ENCODE data around the gene ARHGAP21.

Gene ARHGAP21

DNA sequence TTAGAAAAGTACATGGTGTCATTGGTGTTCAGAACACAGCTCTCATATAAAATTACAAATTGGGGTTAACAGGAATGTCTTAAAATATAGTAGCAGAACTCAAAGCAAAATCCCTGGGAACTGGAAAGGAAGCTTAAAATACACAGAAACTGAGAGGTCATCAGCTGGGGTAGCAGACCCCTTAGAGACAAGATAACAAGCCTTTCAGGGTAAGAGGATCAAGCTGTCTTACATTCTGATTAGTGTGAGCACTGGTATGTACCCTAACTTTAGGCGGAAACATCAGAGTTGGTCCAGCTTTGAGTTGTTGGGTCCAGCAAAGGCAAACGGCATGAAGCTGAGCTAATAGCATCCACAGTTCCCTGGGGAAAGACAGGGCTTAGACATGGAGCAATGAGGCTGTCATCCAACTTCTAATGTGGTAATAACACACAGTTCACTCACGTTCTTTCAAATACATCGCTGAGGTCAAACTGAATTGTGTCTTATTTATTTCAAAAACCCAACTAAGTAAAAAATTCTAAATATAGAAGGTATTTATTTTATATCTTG is 32.6 kb downstream of the ARHGAP21 start:
- TF ChIP-seq, protein P1, sequence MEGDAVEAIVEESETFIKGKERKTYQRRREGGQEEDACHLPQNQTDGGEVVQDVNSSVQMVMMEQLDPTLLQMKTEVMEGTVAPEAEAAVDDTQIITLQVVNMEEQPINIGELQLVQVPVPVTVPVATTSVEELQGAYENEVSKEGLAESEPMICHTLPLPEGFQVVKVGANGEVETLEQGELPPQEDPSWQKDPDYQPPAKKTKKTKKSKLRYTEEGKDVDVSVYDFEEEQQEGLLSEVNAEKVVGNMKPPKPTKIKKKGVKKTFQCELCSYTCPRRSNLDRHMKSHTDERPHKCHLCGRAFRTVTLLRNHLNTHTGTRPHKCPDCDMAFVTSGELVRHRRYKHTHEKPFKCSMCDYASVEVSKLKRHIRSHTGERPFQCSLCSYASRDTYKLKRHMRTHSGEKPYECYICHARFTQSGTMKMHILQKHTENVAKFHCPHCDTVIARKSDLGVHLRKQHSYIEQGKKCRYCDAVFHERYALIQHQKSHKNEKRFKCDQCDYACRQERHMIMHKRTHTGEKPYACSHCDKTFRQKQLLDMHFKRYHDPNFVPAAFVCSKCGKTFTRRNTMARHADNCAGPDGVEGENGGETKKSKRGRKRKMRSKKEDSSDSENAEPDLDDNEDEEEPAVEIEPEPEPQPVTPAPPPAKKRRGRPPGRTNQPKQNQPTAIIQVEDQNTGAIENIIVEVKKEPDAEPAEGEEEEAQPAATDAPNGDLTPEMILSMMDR (IDR thresholded peaks at IDR 0.05; ENCODE audit: low read depth, low read length, missing control alignments) = no peak
- no peak for DNase-seq (ENCODE audit: low read depth)

DNA sequence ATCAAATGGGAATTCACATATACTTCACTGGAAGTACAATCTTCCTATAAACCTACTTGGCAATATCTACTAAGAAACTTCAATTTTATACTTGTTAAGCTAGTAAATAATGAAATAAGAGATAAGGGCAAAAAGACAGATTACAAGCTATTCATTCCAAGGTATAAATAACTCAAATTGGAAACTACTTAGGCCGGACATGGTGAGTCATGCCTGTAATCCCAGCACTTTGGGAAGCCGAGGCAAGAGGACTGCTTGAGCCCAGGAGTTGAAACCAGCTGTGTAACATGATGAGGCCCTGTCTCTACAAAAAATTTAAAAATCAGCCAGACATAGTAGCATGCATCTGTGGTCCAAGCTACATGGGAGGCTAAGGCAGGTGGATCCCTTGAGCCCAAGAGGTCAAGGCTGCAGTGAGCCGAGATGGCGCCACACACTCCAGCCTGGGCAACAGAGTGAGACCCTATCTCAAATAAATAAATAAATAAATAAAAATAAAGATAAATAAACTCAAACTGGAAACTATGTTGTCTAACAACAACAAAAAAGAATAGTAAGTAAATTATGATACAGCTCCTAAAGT is 37.6 kb downstream of the ARHGAP21 start:
- no peak for DNase-seq (ENCODE audit: low read depth)
- H3K4me3 ChIP-seq (ENCODE audit: low read depth, low read length) = no peak overlapping the region
- TF ChIP-seq, protein P1 (IDR thresholded peaks at IDR 0.05; ENCODE audit: low read depth, low read length, missing control alignments) = no peak

More for the DNA sequence above, 32.6 kb downstream of the ARHGAP21 start:
- H3K4me3 ChIP-seq (ENCODE audit: low read depth, low read length) = no peak overlapping the region

DNA sequence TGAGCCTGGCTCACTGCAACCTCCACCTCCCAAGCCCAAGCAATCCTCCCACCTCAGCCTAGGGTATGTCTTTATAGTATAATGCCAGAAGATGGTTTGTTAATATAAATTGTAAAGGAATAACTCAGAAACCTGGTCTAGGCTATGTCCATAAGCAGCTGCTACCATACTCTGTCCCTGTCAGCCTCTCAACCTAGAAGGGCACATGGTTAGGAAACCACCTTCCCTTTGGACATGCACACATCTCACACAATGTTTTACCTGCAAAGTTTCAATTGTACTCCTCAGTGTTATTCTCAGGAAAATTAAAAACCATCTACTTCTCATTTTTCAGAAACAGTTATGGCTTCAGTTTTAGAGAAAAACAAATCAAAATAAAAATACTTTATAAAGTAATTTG is 40.1 kb downstream of the ARHGAP21 start:
- H3K4me3 ChIP-seq (ENCODE audit: low read depth, low read length) = no peak overlapping the region
- no peak for DNase-seq (ENCODE audit: low read depth)
- TF ChIP-seq, protein P1 (IDR thresholded peaks at IDR 0.05; ENCODE audit: low read depth, low read length, missing control alignments) = no peak

DNA sequence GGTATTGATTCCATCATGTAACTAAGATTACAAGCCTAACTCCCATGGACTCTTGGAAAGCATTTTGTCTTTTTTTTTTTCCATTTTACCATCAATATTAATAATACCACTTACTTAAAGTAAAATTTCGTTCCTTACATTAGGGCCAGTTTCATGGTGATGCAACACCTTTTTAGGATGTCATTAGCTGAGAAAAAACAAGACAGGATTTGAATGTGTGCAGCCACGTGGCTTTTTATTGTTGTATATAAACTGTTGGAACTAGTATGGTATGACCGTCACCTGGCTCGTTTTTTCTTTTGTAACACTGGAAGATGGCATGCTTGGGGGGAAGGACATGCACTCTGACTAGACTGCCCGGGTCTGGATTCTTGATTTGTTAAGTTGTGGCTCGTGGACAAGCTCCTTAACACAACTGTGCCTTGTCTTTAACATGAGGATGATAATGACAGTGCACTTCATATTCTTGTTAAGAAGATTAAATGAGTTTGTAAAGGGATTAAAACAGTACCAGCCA is 42.1 kb downstream of the ARHGAP21 start:
- DNase-seq (ENCODE audit: low read depth) = no peak
- no peak overlapping the region for H3K4me3 ChIP-seq (ENCODE audit: low read depth, low read length)
- TF ChIP-seq, protein P1 (IDR thresholded peaks at IDR 0.05; ENCODE audit: low read depth, low read length, missing control alignments) = no peak

DNA sequence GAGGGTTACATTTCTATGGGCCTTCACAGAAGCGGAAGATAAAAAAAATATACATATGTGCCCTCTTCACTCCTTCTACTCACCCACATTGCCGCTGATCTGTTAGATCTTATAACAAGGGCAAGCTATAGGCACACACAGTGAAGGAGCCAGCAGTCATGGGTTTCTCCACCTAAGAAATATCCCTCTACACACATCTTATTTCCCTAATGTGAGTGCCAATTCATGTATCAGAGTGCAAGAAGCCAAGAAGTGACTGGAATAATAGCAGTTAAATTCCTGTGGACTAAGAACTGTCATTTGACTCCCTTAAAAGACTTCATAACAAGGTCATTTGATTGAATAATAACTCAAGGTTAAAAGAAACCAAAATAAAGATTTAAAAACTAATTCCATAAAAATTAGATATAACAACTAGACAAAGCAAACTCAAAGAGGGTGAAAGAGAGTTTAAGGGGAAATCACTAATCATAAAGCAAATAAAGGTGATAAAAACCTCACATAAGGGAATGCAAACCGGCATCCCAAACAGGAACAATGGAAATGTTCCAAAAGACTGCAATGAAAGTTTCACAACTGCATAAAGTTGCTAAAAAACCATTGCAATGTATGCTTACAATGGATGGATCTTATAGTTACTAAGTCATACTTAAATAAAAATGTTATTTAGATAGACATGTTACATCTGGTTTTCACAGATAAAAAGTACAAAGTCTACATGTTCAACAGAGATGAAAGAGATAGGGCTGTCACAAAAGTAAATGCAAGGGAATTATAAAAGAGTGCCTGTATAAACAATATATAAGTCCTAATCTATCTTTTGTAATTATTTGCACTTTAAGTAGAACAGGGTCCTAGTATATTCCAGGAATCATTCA is 42.8 kb downstream of the ARHGAP21 start:
- no peak overlapping the region for H3K4me3 ChIP-seq (ENCODE audit: low read depth, low read length)
- DNase-seq (ENCODE audit: low read depth) = no peak
- TF ChIP-seq, protein P1 (IDR thresholded peaks at IDR 0.05; ENCODE audit: low read depth, low read length, missing control alignments) = no peak

DNA sequence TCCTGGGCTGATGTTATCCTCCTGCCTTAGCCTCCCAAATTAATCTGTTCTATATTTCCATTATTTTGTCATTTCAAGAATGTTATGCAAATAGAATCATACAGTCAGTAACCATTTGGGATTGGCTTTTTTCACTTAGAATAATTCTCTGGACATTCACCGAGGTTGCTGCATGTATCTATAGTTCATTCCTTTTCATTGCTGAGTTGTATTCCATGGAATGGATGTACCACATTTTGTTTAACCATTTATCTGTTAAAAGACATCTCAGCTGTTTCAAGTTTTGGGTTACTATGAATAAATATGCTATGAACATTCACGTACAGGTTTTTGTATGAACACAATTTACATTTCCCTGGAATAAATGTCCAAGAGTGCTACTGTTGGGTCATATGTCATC is 44.9 kb downstream of the ARHGAP21 start:
- no peak for DNase-seq (ENCODE audit: low read depth)
- TF ChIP-seq, protein P1 (IDR thresholded peaks at IDR 0.05; ENCODE audit: low read depth, low read length, missing control alignments) = no peak
- H3K4me3 ChIP-seq (ENCODE audit: low read depth, low read length) = no peak overlapping the region
